Astrocyte (in vitro differentiated cells and primary cell): ENCODE results near the gene CDH24. TPM values are rescaled to one million over a fixed set of nuclear protein-coding genes. Genes with fewer than 3 reads are reported as not detected.

ENCODE experiments used
- DNase-seq: peaks from one replicate; pipeline ENCODE4 v3.0.0-alpha.2; 2010; ENCODE audit warnings: low read depth
- FAIRE-seq: peaks from 2 replicates; lab custom pipeline; 2011; peaks lifted over from hg19 to GRCh38; lab: Jason Lieb, UNC
- H2AFZ ChIP-seq: 2 replicates; pipeline ENCODE4 v1.6.0; 2012; ENCODE audit warnings: low read depth, low read length, inconsistent platforms
- H3K27ac ChIP-seq: 2 replicates; pipeline ENCODE4 v1.5.1; 2011; ENCODE audit warnings: low read depth, low read length, inconsistent platforms
- H3K27me3 ChIP-seq: 2 replicates; pipeline ENCODE4 v1.6.0; 2011; ENCODE audit warnings: low read length, inconsistent platforms; ENCODE audit not compliant: insufficient read depth
- H3K36me3 ChIP-seq: 2 replicates; pipeline ENCODE4 v1.5.1; 2011; ENCODE audit warnings: low read length, inconsistent platforms; ENCODE audit not compliant: insufficient read depth
- H3K4me1 ChIP-seq: 2 replicates; pipeline ENCODE4 v1.5.1; 2011; ENCODE audit warnings: low read length, inconsistent platforms; ENCODE audit not compliant: insufficient read depth
- H3K4me2 ChIP-seq: 2 replicates; pipeline ENCODE4 v1.6.0; 2012; ENCODE audit warnings: low read length, inconsistent platforms
- H3K4me3 ChIP-seq: 2 replicates; pipeline ENCODE4 v1.5.1; 2011; ENCODE audit warnings: low read depth, mild to moderate bottlenecking, low read length, inconsistent platforms; ENCODE audit not compliant: insufficient read depth
- H3K79me2 ChIP-seq: 2 replicates; pipeline ENCODE4 v1.6.0; 2012; ENCODE audit warnings: mild to moderate bottlenecking, low read length, inconsistent platforms; ENCODE audit not compliant: insufficient read depth
- H3K9ac ChIP-seq: 2 replicates; pipeline ENCODE4 v1.6.0; 2012; ENCODE audit warnings: mild to moderate bottlenecking, low read length, inconsistent platforms
- H3K9me3 ChIP-seq: 2 replicates; pipeline ENCODE4 v1.5.1; 2012; ENCODE audit warnings: low read depth, mild to moderate bottlenecking, low read length, inconsistent platforms; ENCODE audit not compliant: insufficient read depth
- H4K20me1 ChIP-seq: 2 replicates; pipeline ENCODE4 v1.6.0; 2012; ENCODE audit warnings: low read length, inconsistent platforms; ENCODE audit not compliant: insufficient read depth
- H3K27ac Mint-ChIP-seq: one replicate; pipeline ENCODE4 v1.8.0; 2021; ENCODE audit warnings: mild to moderate bottlenecking, mixed read lengths; ENCODE audit not compliant: unreplicated experiment
- H3K27me3 Mint-ChIP-seq: one replicate; pipeline ENCODE4 v1.8.0; 2021; ENCODE audit warnings: low read depth, mixed read lengths; ENCODE audit not compliant: unreplicated experiment
- H3K36me3 Mint-ChIP-seq: one replicate; pipeline ENCODE4 v1.8.0; 2021; ENCODE audit warnings: low read depth, mixed read lengths; ENCODE audit not compliant: unreplicated experiment
- H3K4me1 Mint-ChIP-seq: one replicate; pipeline ENCODE4 v1.8.0; 2021; ENCODE audit warnings: low read depth, mixed read lengths; ENCODE audit not compliant: unreplicated experiment
- H3K4me3 Mint-ChIP-seq: one replicate; pipeline ENCODE4 v1.8.0; 2021; ENCODE audit warnings: mild to moderate bottlenecking, moderate library complexity, mixed read lengths; ENCODE audit not compliant: unreplicated experiment
- H3K9me3 Mint-ChIP-seq: one replicate; pipeline ENCODE4 v1.8.0; 2021; ENCODE audit warnings: mild to moderate bottlenecking, mixed read lengths; ENCODE audit not compliant: unreplicated experiment
- CTCF ChIP-seq: IDR thresholded peaks from 2 replicates; pipeline ENCODE4 v1.5.1; 2011; ENCODE audit warnings: low read depth, mild to moderate bottlenecking, inconsistent platforms, low read length, moderate library complexity; ENCODE audit not compliant: insufficient read depth
- EZH2 ChIP-seq: IDR thresholded peaks from 2 replicates; pipeline ENCODE4 v1.6.1; 2012; ENCODE audit warnings: mild to moderate bottlenecking, low read length, inconsistent platforms; ENCODE audit not compliant: insufficient read depth
- total RNA-seq: library from RNA; stranded (reverse); gene quantifications from 2 replicates; pipeline ENCODE4 v1.2.1, GENCODE V29; 2021

The CDH24 gene
- total RNA-seq, 1 donor from 2014 or later, result 22.2 TPM

GRCh38 chr14:23062002-23062401 is 4.7 kb upstream of the CDH24 start:
- Histone ChIP-seq H3K4me3 (no peak overlapping the region), H3K9ac (no peak overlapping the region), H4K20me1 (peaks cover 62% of the 10 kb centered on the region), H3K36me3 (peaks cover 67% of the 10 kb centered on the region), H3K27ac (peak overlapping the region; percentile 53), H3K4me1 (peaks cover 22% of the 10 kb centered on the region), H2AFZ (no peak overlapping the region), H3K9me3 (no peaks in the 10 kb centered on the region), H3K79me2 (peaks cover 38% of the 10 kb centered on the region), H3K4me2 (peak overlapping the region; percentile 49), H3K27me3 (no peaks in the 10 kb centered on the region)
- Mint-ChIP-seq H3K27ac (peak overlapping the region; percentile 85), H3K36me3 (peaks cover 26% of the 10 kb centered on the region), H3K4me1 (peaks cover 38% of the 10 kb centered on the region), H3K27me3 (no peaks in the 10 kb centered on the region), H3K9me3 (no peaks in the 10 kb centered on the region), H3K4me3 (peak overlapping the region; percentile 25)
- FAIRE-seq (peak; percentile 90), DNase-seq (peak; percentile 90)
- no peak for TF ChIP-seq CTCF
- TF ChIP-seq EZH2, result no peak

DNA sequence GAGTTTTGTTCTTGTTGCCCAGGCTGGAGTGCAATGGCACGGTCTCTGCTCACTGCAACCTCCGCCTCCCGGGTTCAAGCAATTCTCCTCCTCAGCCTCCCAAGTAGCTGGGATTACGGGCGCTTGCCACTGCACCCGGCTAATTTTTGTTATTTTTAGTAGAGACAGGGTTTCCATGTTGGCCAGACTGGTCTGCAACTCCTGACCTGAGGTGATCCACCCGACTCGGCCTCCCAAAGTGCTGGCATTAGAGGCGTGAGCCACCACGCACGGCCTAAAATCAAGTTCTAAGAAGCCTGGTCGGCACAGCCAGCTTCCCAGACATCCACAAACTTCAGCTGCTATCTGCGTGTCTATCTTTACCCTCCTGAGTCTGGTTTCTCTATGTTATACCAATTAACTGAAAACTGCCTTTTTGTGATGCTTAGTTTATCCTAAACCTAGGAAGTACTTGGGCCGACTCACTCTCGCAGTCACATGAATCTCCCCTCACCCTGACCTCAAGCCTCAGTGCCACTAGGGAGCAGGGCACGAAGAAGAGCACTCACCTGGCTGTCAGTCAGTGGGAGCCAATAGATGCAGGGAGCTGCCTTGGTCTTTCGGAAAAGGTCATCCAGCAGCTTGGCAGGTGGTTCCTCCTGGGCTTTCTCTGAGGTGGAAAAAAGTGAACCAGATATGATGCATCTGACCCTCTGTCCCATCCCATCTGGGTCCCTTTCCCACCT is 3.4 kb upstream of the CDH24 start:
- H3K27me3 Mint-ChIP-seq, result no peaks in the 10 kb centered on the region
- peaks cover 45% of the 10 kb centered on the region for H3K4me1 Mint-ChIP-seq
- no peaks in the 10 kb centered on the region for H3K9me3 Mint-ChIP-seq
- no peak for TF ChIP-seq EZH2
- TF ChIP-seq CTCF, result no peak
- peak overlapping the region; percentile 72 for H3K27ac Mint-ChIP-seq
- Histone ChIP-seq H3K9ac (peak overlapping the region; percentile 21), H3K4me3 (no peak overlapping the region), H4K20me1 (peaks cover 53% of the 10 kb centered on the region), H3K4me2 (no peak overlapping the region), H3K27ac (peak overlapping the region; percentile 19), H3K4me1 (peaks cover 29% of the 10 kb centered on the region), H3K27me3 (no peaks in the 10 kb centered on the region), H3K79me2 (peaks cover 25% of the 10 kb centered on the region), H3K36me3 (peaks cover 54% of the 10 kb centered on the region), H2AFZ (no peak overlapping the region), H3K9me3 (no peaks in the 10 kb centered on the region)
- no peak for FAIRE-seq
- H3K4me3 Mint-ChIP-seq, result peak overlapping the region; percentile 60
- H3K36me3 Mint-ChIP-seq, result peaks cover 30% of the 10 kb centered on the region
- DNase-seq, result no peak
